ENCODE results near the gene PRND. TPM values are rescaled to one million over a fixed set of nuclear protein-coding genes. Genes with fewer than 3 reads are reported as not detected.

PRND gene
- total RNA-seq, 1 donor from 2014 or later, result not detected

DNA sequence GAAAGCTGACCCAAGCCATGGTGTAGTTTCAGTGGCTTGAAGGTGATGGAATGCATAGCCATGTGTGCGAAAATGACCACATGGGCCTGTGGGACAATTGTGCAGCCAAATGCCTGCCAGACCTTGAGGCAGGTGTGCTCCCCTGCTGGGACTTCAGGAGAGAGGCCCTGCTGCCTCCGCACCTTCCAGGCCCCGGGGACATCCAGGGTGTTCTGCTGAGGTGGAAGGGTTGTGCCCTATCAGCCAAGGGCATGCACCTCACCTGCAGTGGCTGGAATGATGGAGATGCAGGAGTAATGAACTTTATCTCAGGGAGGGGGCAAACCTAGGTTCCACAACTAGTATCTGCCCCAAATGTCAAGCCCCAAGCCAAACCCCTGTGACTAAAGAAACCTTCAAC, 44.0 kb downstream of the PRND start:
- no peak overlapping the region for H2AFZ ChIP-seq (ENCODE audit: low read depth, low read length)
- Mint-ChIP-seq H3K27me3 (ENCODE audit: low read depth, unreplicated experiment) (peaks cover 25% of the 10 kb centered on the region), H3K4me1 (ENCODE audit: low read depth, unreplicated experiment) (no peaks in the 10 kb centered on the region), H3K9me3 (ENCODE audit: unreplicated experiment) (peaks cover 7% of the 10 kb centered on the region), H3K27ac (ENCODE audit: unreplicated experiment) (no peak overlapping the region), H3K4me3 (ENCODE audit: unreplicated experiment) (no peak overlapping the region), H3K36me3 (ENCODE audit: low read depth, unreplicated experiment) (no peaks in the 10 kb centered on the region)
- no peaks in the 10 kb centered on the region for H4K20me1 ChIP-seq (ENCODE audit: insufficient read depth, low read length)
- no peak overlapping the region for H3K27ac ChIP-seq (ENCODE audit: low read depth, low read length)
- TF ChIP-seq, protein P1, sequence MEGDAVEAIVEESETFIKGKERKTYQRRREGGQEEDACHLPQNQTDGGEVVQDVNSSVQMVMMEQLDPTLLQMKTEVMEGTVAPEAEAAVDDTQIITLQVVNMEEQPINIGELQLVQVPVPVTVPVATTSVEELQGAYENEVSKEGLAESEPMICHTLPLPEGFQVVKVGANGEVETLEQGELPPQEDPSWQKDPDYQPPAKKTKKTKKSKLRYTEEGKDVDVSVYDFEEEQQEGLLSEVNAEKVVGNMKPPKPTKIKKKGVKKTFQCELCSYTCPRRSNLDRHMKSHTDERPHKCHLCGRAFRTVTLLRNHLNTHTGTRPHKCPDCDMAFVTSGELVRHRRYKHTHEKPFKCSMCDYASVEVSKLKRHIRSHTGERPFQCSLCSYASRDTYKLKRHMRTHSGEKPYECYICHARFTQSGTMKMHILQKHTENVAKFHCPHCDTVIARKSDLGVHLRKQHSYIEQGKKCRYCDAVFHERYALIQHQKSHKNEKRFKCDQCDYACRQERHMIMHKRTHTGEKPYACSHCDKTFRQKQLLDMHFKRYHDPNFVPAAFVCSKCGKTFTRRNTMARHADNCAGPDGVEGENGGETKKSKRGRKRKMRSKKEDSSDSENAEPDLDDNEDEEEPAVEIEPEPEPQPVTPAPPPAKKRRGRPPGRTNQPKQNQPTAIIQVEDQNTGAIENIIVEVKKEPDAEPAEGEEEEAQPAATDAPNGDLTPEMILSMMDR (IDR thresholded peaks at IDR 0.05; ENCODE audit: insufficient read depth, low read depth, low read length), result no peak
- TF ChIP-seq EZH2 (IDR thresholded peaks at IDR 0.05; ENCODE audit: insufficient read depth, low read length), result no peak
- no peaks in the 10 kb centered on the region for H3K4me1 ChIP-seq (ENCODE audit: insufficient read depth, low read length)
- H3K79me2 ChIP-seq (ENCODE audit: insufficient read depth, low read length), result no peaks in the 10 kb centered on the region
- no peak for DNase-seq (ENCODE audit: low read depth)
- H3K27me3 ChIP-seq (ENCODE audit: insufficient read depth, low read length), result peaks cover 10% of the 10 kb centered on the region
- H3K4me3 ChIP-seq (ENCODE audit: insufficient read depth, low read depth, low read length), result no peak overlapping the region
- no peaks in the 10 kb centered on the region for H3K9me3 ChIP-seq (ENCODE audit: insufficient read depth, low read depth, low read length)
- FAIRE-seq, result no peak
- no peak overlapping the region for H3K9ac ChIP-seq (ENCODE audit: low read length)
- H3K36me3 ChIP-seq (ENCODE audit: insufficient read depth, low read length), result no peaks in the 10 kb centered on the region
- no peak overlapping the region for H3K4me2 ChIP-seq (ENCODE audit: low read length)

DNA sequence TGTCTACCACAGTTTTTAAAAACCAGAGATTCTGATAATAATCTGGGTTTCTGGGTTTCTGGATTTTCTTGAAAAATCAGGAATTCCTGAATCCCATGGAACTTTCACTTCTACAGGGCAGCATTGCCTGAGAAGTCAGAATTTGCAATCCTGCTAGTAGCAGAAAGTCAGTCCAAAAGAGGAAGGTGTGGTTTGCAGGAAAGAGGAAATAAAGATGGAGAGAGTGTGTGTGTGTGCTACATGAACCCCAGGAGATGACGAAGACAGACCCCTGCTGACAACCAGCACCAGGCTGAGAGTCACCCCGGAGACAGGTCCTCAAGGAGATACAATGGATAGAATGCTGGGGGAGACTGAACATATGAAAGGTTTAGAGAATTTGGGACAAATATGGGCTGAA, 44.9 kb downstream of the PRND start:
- Histone ChIP-seq H3K27me3 (ENCODE audit: insufficient read depth, low read length) (peaks cover 3% of the 10 kb centered on the region), H4K20me1 (ENCODE audit: insufficient read depth, low read length) (no peaks in the 10 kb centered on the region), H3K9me3 (ENCODE audit: insufficient read depth, low read depth, low read length) (peaks cover 2% of the 10 kb centered on the region), H3K4me1 (ENCODE audit: insufficient read depth, low read length) (no peaks in the 10 kb centered on the region), H3K9ac (ENCODE audit: low read length) (no peak overlapping the region), H3K4me3 (ENCODE audit: insufficient read depth, low read depth, low read length) (no peak overlapping the region), H3K36me3 (ENCODE audit: insufficient read depth, low read length) (no peaks in the 10 kb centered on the region), H2AFZ (ENCODE audit: low read depth, low read length) (no peak overlapping the region), H3K4me2 (ENCODE audit: low read length) (no peak overlapping the region), H3K27ac (ENCODE audit: low read depth, low read length) (no peak overlapping the region), H3K79me2 (ENCODE audit: insufficient read depth, low read length) (no peaks in the 10 kb centered on the region)
- FAIRE-seq (no peak), DNase-seq (ENCODE audit: low read depth) (no peak)
- no peaks in the 10 kb centered on the region for H3K36me3 Mint-ChIP-seq (ENCODE audit: low read depth, unreplicated experiment)
- H3K27me3 Mint-ChIP-seq (ENCODE audit: low read depth, unreplicated experiment), result peaks cover 19% of the 10 kb centered on the region
- no peaks in the 10 kb centered on the region for H3K4me1 Mint-ChIP-seq (ENCODE audit: low read depth, unreplicated experiment)
- no peak overlapping the region for H3K27ac Mint-ChIP-seq (ENCODE audit: unreplicated experiment)
- H3K4me3 Mint-ChIP-seq (ENCODE audit: unreplicated experiment), result no peak overlapping the region
- TF ChIP-seq, protein P1 (IDR thresholded peaks at IDR 0.05; ENCODE audit: insufficient read depth, low read depth, low read length), result no peak
- no peak for TF ChIP-seq EZH2 (IDR thresholded peaks at IDR 0.05; ENCODE audit: insufficient read depth, low read length)
- peaks cover 13% of the 10 kb centered on the region for H3K9me3 Mint-ChIP-seq (ENCODE audit: unreplicated experiment)

DNA sequence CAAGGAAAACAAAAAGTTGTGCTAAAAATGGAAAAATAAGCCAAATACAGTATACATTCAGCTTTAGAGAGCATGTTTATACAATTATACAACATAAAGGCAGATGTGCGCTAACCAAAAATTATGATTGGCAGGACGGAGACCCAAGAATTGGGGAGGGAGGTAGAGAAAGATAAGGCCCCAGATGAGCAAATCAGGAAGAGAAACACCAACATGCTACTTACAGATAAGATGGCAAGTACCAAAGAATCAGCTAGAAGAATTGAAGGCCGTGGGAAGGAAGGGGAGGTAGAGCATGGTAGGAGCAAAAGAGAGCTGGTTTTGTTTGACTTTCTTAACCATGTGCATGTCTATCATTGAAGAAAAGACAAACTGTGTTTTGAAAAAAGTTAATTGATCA, 45.4 kb downstream of the PRND start:
- Mint-ChIP-seq H3K4me1 (ENCODE audit: low read depth, unreplicated experiment) (no peaks in the 10 kb centered on the region), H3K9me3 (ENCODE audit: unreplicated experiment) (peaks cover 13% of the 10 kb centered on the region), H3K27me3 (ENCODE audit: low read depth, unreplicated experiment) (peaks cover 14% of the 10 kb centered on the region), H3K27ac (ENCODE audit: unreplicated experiment) (no peak overlapping the region), H3K36me3 (ENCODE audit: low read depth, unreplicated experiment) (no peaks in the 10 kb centered on the region), H3K4me3 (ENCODE audit: unreplicated experiment) (no peak overlapping the region)
- Histone ChIP-seq H3K9ac (ENCODE audit: low read length) (no peak overlapping the region), H3K4me1 (ENCODE audit: insufficient read depth, low read length) (no peaks in the 10 kb centered on the region), H4K20me1 (ENCODE audit: insufficient read depth, low read length) (no peaks in the 10 kb centered on the region), H3K9me3 (ENCODE audit: insufficient read depth, low read depth, low read length) (peaks cover 3% of the 10 kb centered on the region), H3K36me3 (ENCODE audit: insufficient read depth, low read length) (no peaks in the 10 kb centered on the region), H2AFZ (ENCODE audit: low read depth, low read length) (no peak overlapping the region), H3K27ac (ENCODE audit: low read depth, low read length) (no peak overlapping the region), H3K27me3 (ENCODE audit: insufficient read depth, low read length) (peaks cover 3% of the 10 kb centered on the region), H3K4me2 (ENCODE audit: low read length) (no peak overlapping the region), H3K79me2 (ENCODE audit: insufficient read depth, low read length) (no peaks in the 10 kb centered on the region), H3K4me3 (ENCODE audit: insufficient read depth, low read depth, low read length) (no peak overlapping the region)
- DNase-seq (ENCODE audit: low read depth) (no peak), FAIRE-seq (no peak)
- TF ChIP-seq, protein P1 (IDR thresholded peaks at IDR 0.05; ENCODE audit: insufficient read depth, low read depth, low read length), result no peak
- no peak for TF ChIP-seq EZH2 (IDR thresholded peaks at IDR 0.05; ENCODE audit: insufficient read depth, low read length)
